Erythroblast (primary cell): ENCODE data around the gene GUCY2D.

Experiments used
- GATA1 ChIP-seq: IDR thresholded peaks from 2 replicates; pipeline ENCODE4 v1.6.1; 2011; ENCODE audit warnings: low read depth, mild to moderate bottlenecking, control low read depth, low read length, moderate library complexity
- POLR2A ChIP-seq: IDR thresholded peaks from 2 replicates; pipeline ENCODE4 v1.6.1; 2011; ENCODE audit warnings: mild to moderate bottlenecking, low read length

DNA sequence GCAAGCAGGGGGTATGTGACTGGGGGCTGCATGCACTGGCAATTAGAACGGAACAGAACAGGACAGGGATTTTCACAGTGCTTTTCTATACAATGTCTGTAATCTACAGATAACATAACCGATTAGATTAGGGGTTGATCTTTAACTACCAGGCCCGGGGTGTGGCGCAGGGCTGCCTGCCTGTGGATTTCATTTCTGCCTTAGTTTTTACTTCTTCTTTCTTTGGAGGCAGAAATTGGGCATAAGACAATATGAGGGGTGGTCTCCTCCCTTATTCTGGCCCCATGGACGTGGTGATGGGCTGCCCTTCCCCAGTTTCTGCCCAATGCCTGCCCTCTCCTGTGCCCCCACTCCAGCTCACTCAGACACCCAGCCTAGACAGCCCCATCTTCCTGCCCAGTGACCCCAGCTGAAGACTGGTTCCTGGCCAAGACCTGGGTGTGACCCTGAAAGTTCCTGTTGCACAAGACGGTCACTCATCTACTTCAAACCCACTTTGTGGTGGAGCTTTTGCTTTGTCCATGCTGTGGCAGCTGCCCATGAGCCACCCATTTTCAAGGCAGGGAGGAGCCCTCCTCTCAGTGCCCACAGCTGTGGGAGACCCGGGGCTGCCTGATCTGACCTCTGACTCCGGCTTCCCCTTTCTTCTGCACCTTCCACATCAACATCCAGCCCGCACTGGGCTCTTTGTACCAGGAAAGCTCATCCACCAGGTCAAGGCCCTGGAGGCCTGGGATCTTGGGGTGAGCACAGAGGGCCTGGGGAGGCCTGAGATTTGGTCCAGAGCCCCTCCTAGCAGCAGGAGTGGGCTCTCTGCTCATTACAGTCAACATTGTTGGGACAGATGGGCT is 66.5 kb downstream of the GUCY2D start:
- TF ChIP-seq POLR2A (no peak), GATA1 (no peak)
